Myometrial cell (primary cell): ENCODE results near the gene CRISP1. TPM values are rescaled to one million over a fixed set of nuclear protein-coding genes. Genes with fewer than 3 reads are reported as not detected.

Experiments used
- total RNA-seq: library from RNA; depleted of rRNA; stranded (reverse); fragments of >200 nt; gene quantifications from 2 replicates; pipeline ENCODE4 v1.2.3, GENCODE V29; 2015

The CRISP1 gene, protein sequence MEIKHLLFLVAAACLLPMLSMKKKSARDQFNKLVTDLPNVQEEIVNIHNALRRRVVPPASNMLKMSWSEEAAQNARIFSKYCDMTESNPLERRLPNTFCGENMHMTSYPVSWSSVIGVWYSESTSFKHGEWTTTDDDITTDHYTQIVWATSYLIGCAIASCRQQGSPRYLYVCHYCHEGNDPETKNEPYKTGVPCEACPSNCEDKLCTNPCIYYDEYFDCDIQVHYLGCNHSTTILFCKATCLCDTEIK
- not detected in 2 replicates for total RNA-seq

DNA sequence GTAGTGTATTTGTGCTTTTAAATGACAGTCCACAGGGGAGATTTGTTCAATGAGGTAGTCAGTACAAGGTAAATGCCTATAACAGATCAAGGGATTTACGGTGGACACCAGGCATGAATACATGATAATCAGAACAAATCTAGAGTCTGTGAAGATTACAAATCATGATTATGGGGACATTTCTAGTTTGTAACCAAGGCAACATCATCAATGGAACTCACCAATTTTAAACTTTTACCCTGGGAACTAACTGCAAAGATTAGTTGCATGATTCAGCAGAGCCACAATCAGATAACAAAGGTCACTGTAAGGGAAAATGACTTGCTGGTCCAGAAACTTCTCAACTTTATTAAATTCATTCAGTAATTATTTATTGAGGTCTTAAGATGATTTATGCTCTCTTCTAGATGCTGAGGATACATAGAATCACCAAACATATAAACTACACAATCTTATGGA lies at the start of gene CRISP1:
TSS of gene CRISP1 (minus strand) at position 51 of the 459 bp plus-strand sequence. CDS start 9,135 bp downstream, outside the sequence.

DNA sequence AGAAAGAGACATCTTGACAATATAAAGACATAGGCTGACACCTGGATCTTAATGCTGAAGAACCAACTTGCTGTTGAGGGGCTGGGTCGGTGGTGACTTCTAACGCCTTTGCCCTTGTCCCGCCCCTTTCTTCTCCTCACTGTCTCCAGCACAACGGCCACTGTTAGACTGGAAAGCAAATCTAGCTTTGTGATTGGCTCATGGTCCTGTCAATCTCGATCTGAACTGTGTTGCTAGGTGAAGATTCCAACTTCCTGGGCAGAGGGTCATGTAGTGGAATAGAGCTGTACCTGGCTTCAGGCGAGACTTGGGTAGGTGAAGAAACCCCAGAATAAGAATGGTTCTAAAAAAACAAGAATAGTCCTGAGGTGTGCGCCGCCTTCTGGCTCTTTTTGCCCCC lies 79.2 kb downstream of the CRISP1 start, which contains the start of gene PGK2:
TSS of gene PGK2 (minus strand) at position 110 of the 400 bp plus-strand sequence. CDS start at position 12, 98 bp downstream.

Other genes with a start within 250 kb of the CRISP1 start
- gene RHAG, start 229.7 kb downstream of the CRISP1 start, total RNA-seq = not detected in 2 replicates
- gene CRISP2, start 153.0 kb downstream of the CRISP1 start, total RNA-seq = not detected in 2 replicates
- not detected in 2 replicates for gene CRISP3, start 122.1 kb downstream of the CRISP1 start, total RNA-seq
- not detected in 2 replicates for gene PGK2, start 79.2 kb downstream of the CRISP1 start, total RNA-seq
- gene DEFB114, start 97.6 kb upstream of the CRISP1 start, total RNA-seq = not detected in 2 replicates
- gene DEFB113, start 103.1 kb upstream of the CRISP1 start, total RNA-seq = not detected in 2 replicates
- gene DEFB110, start 155.5 kb upstream of the CRISP1 start, total RNA-seq = not detected in 2 replicates
- gene DEFB112, start 183.4 kb upstream of the CRISP1 start, total RNA-seq = not detected in 2 replicates